CD4-positive, alpha-beta T cell treated with Interleukin-15 for 1 hour (primary cell): ENCODE data around the gene TNNI2.

Source experiments
- DNase-seq: peaks from one replicate; pipeline ENCODE4 v3.0.0-alpha.2; 2020

TNNI2 gene

GRCh38 chr11:1822648-1823375 lies 16.0 kb upstream of the TNNI2 start:
- no peak for DNase-seq

- no peak for DNase-seq
Measured at GRCh38 chr11:1823376-1824220, 15.2 kb upstream of the TNNI2 start.

- DNase-seq, result no peak
Measured at GRCh38 chr11:1824221-1825038, 14.4 kb upstream of the TNNI2 start.

DNA sequence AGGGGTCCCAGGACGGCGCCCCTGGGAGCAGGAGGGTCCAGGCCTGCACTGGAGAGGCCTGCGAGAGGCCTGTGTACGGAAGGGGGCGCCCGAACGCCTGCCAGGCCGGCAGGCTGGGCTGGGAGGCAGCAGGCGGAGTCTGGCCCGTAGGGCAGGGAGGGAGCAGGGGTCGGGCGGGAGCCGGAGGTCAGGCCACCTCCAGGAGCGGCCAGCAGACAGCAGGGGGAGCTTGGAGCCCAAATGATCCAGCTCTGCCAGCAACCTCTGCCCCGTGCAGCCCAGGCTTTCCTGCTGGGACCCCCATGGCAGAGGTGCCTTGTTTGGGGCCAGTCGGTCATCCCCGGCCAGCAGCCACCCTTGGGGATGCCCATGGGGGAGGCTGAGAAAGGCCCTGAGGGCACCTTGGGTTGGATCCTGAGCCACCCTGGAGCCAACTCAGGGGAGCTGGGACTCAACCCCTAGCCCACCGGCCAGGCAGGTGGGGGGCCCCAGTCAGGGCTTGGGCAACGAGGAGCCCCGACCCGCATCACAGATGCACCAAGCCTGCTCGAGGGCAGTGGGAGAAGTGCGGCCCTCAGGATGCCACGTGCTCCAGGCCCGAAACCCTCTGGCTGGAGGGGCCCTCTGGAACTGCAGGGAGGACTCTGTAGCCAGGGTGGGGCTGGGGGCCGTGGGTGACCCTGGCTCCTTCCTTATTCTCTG lies 13.6 kb upstream of the TNNI2 start:
- no peak for DNase-seq

- no peak for DNase-seq
Measured at GRCh38 chr11:1825785-1826451, 12.9 kb upstream of the TNNI2 start.

DNA sequence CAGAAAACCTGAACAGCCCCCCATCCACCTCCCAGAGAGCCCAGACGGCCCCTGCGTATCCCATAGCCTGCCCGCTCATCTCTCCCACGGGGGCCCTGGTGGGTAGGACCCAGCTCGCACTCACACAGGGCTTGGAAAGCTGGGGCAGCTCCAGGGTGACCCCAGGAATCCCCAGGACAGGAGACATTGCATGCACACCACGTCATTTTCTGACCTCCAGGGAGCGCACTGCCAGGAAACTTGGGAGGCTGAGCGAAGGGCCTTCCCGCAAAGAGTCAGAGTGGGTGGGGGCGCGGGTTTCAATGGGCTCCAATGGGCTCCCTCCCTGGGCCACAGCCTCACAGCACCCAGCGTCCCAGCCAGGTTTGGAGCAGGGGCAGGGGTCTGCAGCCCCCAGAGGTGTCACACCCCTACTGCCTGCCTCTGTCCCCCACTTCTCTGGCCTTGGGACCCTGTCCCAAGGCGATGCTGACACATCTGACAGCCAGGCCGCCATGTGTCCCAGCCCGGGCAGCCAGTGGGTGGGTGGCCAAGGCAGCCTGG lies 12.2 kb upstream of the TNNI2 start:
- DNase-seq, result no peak

DNA sequence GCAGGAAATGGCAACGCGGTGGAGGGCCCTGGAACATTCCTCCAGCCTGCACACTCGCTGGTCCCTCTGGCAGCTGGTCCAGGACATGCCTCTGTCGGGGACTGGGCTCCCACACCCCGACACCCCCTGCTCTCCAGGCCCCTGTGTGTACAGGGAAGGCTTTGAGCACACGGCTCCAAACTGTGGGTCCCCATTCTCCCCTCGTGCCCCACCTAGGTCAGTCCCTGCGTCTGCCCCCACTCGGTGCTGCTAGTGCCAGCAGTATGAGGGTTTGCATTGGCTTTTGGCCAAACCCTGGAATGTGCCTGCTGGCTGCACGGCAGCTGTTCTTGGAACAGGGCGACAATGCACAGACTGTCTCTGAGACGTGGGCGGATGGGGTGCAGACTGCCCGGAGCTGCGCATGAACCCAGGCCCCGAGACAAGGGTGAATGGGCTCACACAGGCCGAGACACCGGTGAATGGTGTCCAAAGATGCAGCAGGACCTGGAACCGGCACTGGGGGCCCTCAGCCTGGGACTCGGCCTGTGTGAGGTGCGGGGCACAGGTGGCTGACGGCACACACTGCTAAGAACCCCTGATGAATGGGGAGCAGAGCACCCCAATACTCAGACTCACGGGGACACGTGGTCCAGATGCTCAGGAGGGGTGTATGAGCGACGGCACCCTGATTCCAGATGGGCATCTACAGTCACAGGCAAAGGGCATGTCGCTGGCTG lies 11.5 kb upstream of the TNNI2 start:
- no peak for DNase-seq

- DNase-seq, result no peak
Measured at GRCh38 chr11:1827931-1828330, 10.8 kb upstream of the TNNI2 start.

GRCh38 chr11:1828542-1828941 lies 10.2 kb upstream of the TNNI2 start:
- DNase-seq, result no peak

- no peak for DNase-seq
Measured at GRCh38 chr11:1829039-1829820, 9.6 kb upstream of the TNNI2 start.

GRCh38 chr11:1830004-1830321 lies 8.8 kb upstream of the TNNI2 start:
- DNase-seq, result no peak

DNA sequence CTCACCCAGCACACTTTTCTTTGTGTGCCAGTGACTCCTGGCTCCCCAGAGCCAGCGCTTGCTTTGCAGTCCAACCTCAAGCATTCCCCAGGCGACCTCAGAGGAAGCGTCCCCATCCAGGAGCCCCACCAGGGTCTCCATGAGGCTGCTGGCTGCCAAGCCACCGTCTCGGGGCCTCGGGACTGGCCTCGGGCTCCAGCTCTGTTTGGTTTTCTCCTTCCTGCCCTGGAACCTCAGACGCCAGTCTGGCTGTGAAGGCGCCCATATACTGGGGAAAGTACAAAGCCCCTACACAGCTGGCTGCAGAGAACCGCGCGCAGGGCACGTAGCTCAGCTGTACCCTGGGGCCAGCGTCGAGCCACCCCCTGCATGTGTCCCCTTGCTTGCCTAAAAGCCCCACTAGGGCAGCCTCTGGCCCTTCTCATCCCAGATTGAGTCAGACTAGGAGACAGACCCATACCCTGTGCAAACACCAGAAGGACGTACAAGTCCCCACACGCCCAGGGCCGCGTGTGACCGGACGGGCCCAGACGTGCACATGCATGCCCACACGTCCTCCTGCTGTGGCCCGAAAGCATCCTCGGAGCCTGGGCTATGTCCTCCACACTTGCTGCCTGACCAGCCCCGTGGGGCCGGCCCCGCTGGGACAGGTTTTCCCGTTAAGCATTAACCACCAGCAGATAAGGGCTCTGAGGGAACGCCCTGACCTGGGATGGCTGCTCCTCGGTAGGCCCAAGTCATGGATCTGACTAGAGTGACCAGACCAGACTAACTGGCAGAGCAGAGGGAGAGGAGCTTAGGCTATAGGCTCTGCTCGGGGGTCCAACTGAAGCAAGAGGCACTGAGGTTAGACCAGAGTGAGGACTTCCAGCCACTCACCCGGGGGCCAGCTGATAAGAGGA lies 8.2 kb upstream of the TNNI2 start:
- DNase-seq, result no peak

DNA sequence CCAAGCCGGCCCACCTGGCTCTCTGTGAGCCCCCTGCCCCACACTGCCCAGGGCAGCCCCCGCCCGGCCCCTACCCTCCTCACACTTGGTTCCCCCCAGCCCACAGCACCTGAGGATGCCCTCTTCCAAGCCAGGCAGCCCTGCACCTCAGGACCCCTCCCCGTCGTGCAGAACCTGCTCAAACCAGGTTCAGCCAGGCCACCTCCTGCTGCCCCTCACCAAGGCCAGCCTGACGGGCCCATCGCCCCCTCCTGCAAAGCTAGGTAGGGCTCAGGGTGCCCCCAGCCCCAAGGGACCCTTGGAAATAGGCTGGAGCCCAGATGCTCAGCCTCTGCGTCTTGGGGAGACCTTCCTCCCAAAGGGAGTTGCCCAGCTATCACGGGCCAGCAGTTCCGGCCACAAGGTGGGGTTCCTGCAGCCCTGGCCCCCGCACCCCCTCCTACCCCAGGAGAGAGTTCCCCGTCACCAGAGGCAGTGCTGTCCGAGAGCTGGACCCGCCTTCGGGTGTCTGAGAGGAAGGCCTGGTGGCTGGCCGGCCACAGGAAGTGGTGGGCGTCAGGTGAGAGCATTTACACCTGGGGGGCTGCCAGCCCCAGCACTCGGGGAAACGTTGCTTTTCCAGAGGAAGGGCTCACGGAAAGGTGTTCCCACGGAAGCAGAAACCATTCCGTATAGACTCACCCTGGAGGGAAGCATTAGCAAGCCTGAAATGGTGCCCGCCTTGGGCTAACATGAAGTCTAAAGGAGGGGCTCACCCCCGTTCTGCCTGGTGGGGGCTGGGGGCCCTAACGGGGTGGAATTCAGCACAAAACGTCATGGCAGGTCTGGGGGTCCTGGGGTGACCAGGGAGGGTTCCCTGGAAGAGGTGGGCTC lies 7.2 kb upstream of the TNNI2 start:
- no peak for DNase-seq

GRCh38 chr11:1832211-1832919 lies 6.4 kb upstream of the TNNI2 start:
- no peak for DNase-seq

- DNase-seq, result no peak
Measured at GRCh38 chr11:1832920-1833295, 5.9 kb upstream of the TNNI2 start.

GRCh38 chr11:1834062-1834610 lies 4.6 kb upstream of the TNNI2 start:
- no peak for DNase-seq
